Thyroid gland (tissue), 4 donors: ENCODE results near the gene ANKRD26. TPM values are rescaled to one million over a fixed set of nuclear protein-coding genes. Genes with fewer than 3 reads are reported as not detected.

Experiments used
- DNase-seq, 2 donors: peaks; one replicate each; pipeline ENCODE4 v3.0.0-alpha.2; 2019
- H3K27ac ChIP-seq, 3 donors: fragments of 200-600 bp; sonication (generic); 1 replicate in 2 of 3; 2 replicates in 1 of 3; pipeline ENCODE4 v1.5.1; 2016 to 2019; ENCODE audit warnings: mild to moderate bottlenecking in 1 of 3, moderate library complexity in 1 of 3
- H3K27me3 ChIP-seq: fragments of 200-600 bp; sonication (generic); one replicate; pipeline ENCODE4 v1.5.1; 2019
- H3K36me3 ChIP-seq, 2 donors: fragments of 200-600 bp; sonication (generic); one replicate each; pipeline ENCODE4 v1.5.1; 2016 to 2019
- H3K4me1 ChIP-seq, 2 donors: fragments of 200-600 bp; sonication (generic); one replicate each; pipeline ENCODE4 v1.5.1; 2017 to 2019
- H3K4me3 ChIP-seq, 3 donors: fragments of 200-600 bp; sonication (generic); replicated peaks in 1 of 3; 1 replicate in 2 of 3; 2 replicates in 1 of 3; pipeline ENCODE4 v1.5.1; 2016; ENCODE audit warnings: mild to moderate bottlenecking in 1 of 3
- H3K9me3 ChIP-seq: fragments of 200-600 bp; sonication (generic); one replicate; pipeline ENCODE4 v1.5.1; 2017
- POLR2A ChIP-seq, 2 donors: fragments of 450-650 bp; IDR thresholded peaks; one replicate each; pipeline ENCODE4 v1.6.1; 2017; ENCODE audit warnings: antibody characterized with exemption in 2 of 2, mild to moderate bottlenecking in 2 of 2, moderate library complexity in 1 of 2
- WGBS, 2 donors: methylation state at CpG; one replicate each; pipeline ENCODE4 v1.1.5; 2017; 5-methylcytosine and 5-hydroxymethylcytosine counted together
- intact Hi-C: fragments of 100-400 bp; cut with DNase I; formaldehyde crosslinking; loops from one replicate; pipeline ENCODE4 v1.15.1; 2023
- total RNA-seq, 4 donors: library from RNA; depleted of rRNA; stranded (reverse); fragments of >200 nt; gene quantifications; one replicate each; pipeline ENCODE4 v1.2.3, GENCODE V29; 2016
- TF ChIP-seq, protein P1 (sequence below), 6 experiments: fragments of 200-600 bp in 3 of 6; fragments of 450-650 bp in 3 of 6; sonication (generic) in 3 of 6; IDR thresholded peaks; one replicate each; pipeline ENCODE4 v1.5.1; 2016 to 2019; ENCODE audit warnings: antibody characterized with exemption in 6 of 6, mild to moderate bottlenecking in 2 of 6, inconsistent platforms in 1 of 6, moderate library complexity in 1 of 6

The ANKRD26 gene
- total RNA-seq, 4 donors from 2014 or later, result 13.1 to 18.9 (median 14.5) TPM

DNA sequence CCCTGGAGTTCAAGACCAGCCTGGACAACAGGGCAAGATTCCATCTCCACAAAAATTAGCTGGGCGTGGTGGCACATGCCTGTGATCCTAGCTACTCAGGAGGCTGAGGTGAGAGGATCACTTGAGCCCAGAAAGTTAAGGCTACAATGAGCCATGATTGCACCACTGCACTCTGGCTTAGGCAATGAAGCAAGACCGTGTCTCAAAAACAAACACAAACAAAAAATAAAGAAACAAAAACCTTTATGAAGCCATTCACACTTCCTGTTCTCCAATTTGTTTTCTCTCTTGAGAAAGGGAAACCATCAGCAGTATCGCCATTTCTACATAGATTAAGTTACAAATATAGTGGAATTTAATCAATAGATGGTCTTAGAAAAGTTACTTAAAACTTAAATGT lies 34.1 kb upstream of the ANKRD26 start:
- no peaks in the 10 kb centered on the region for H3K9me3 ChIP-seq
- TF ChIP-seq, protein P1, sequence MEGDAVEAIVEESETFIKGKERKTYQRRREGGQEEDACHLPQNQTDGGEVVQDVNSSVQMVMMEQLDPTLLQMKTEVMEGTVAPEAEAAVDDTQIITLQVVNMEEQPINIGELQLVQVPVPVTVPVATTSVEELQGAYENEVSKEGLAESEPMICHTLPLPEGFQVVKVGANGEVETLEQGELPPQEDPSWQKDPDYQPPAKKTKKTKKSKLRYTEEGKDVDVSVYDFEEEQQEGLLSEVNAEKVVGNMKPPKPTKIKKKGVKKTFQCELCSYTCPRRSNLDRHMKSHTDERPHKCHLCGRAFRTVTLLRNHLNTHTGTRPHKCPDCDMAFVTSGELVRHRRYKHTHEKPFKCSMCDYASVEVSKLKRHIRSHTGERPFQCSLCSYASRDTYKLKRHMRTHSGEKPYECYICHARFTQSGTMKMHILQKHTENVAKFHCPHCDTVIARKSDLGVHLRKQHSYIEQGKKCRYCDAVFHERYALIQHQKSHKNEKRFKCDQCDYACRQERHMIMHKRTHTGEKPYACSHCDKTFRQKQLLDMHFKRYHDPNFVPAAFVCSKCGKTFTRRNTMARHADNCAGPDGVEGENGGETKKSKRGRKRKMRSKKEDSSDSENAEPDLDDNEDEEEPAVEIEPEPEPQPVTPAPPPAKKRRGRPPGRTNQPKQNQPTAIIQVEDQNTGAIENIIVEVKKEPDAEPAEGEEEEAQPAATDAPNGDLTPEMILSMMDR (IDR thresholded peaks at IDR 0.05), result no peak
- no peak for TF ChIP-seq POLR2A (IDR thresholded peaks at IDR 0.05)
- intact Hi-C loops, result no loop called here
- 90 to 93% methylated on average over 3 of the region's 3 CpGs for WGBS, 2 donors
- H3K27me3 ChIP-seq, result no peaks in the 10 kb centered on the region
- H3K4me1 ChIP-seq, result no peaks in the 10 kb centered on the region
- DNase-seq, result no peak
- no peak overlapping the region for H3K4me3 ChIP-seq
- H3K36me3 ChIP-seq, result peaks cover 33 to 47% of the 10 kb centered on the region in 2 donors
- H3K27ac ChIP-seq, result no peak overlapping the region

- no peaks in the 10 kb centered on the region for H3K9me3 ChIP-seq
- no peaks in the 10 kb centered on the region for H3K27me3 ChIP-seq
- peaks cover 17 to 32% of the 10 kb centered on the region in 2 donors for H3K36me3 ChIP-seq
- intact Hi-C loops, result no loop called here
- TF ChIP-seq POLR2A (IDR thresholded peaks at IDR 0.05), result no peak
- TF ChIP-seq, protein P1 (IDR thresholded peaks at IDR 0.05), result no peak
- H3K4me1 ChIP-seq, result no peaks in the 10 kb centered on the region
- no peak for DNase-seq
- 96 to 99% methylated on average over 3 of the region's 3 CpGs for WGBS, 2 donors
- no peak overlapping the region for H3K27ac ChIP-seq
- H3K4me3 ChIP-seq, result no peak overlapping the region
Measured at GRCh38 chr10:27108165-27108564, 7.9 kb upstream of the ANKRD26 start.

GRCh38 chr10:27104919-27105318 lies 4.6 kb upstream of the ANKRD26 start:
- H3K36me3 ChIP-seq, result peaks cover 0 to 3% of the 10 kb centered on the region in 2 donors
- peaks cover 0 to 5% of the 10 kb centered on the region in 2 donors for H3K4me1 ChIP-seq
- DNase-seq, result no peak
- intact Hi-C loops, result no loop called here
- H3K27ac ChIP-seq, result no peak overlapping the region
- H3K27me3 ChIP-seq, result no peaks in the 10 kb centered on the region
- 84 to 86% methylated on average over 5 of the region's 5 CpGs for WGBS, 2 donors
- H3K9me3 ChIP-seq, result no peaks in the 10 kb centered on the region
- TF ChIP-seq, protein P1 (IDR thresholded peaks at IDR 0.05), result no peak
- no peak for TF ChIP-seq POLR2A (IDR thresholded peaks at IDR 0.05)
- H3K4me3 ChIP-seq, result no peak overlapping the region

DNA sequence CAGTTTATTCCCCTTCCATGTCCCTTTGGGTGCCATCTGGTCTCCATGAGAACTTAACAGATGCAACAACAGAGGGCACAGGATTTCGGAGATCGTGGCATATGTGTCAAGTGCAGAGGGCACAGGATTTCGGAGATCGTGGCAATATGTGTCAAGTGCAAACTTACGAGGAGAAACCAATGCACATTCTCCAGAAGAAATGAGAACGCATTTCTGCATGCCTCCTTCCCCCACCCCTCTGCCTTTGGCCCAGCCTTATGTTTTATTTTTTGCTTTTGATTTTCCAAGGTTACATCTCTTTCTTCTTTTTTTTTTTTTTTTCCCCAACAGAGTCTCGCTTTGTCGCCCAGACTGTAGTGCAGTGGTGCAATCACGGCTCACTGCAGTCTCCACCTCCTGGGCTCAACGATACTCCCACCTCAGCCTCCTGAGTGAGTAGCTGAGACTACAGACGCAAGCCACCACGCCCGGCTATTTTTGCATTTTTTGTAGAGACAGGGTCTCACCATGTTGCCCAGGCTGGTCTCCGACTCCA lies 586 bp upstream of the ANKRD26 start:
- Histone ChIP-seq H3K4me1 (peaks cover 4 to 5% of the 10 kb centered on the region in 2 donors), H3K27me3 (no peaks in the 10 kb centered on the region), H3K27ac (peak overlapping the region; percentile 62 to 89 (median 79)), H3K4me3 (peak overlapping the region; percentile 34 to 74 (median 57)), H3K9me3 (no peaks in the 10 kb centered on the region), H3K36me3 (no peaks in the 10 kb centered on the region)
- WGBS, 2 donors, result 33 to 37% methylated on average over 14 of the region's 14 CpGs
- DNase-seq, result no peak
- no peak for TF ChIP-seq POLR2A (IDR thresholded peaks at IDR 0.05)
- TF ChIP-seq, protein P1 (IDR thresholded peaks at IDR 0.05), result no peak
- intact Hi-C loops, result no loop called here

DNA sequence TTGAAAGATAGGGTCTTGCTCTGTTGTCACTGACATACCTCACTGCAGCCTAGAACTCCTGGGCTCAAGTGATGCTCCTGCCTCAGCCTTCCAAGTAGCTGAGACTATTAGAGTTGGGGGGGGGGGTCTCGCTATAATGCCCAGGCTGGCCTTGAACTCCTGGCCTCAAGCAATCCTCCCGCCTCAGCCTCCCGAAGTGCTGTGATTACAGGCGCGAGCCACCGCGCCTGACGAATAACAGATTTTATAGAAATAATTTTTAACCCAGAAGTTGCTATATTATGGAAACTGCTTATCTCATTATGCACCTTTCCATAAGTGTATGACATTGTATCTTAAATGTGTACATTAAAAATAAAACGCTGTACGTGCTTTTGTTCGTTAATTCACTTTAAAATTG lies 846 bp downstream of the ANKRD26 start:
- intact Hi-C loops, result no loop called here
- Histone ChIP-seq H3K27me3 (no peaks in the 10 kb centered on the region), H3K4me3 (peak overlapping the region; percentile 24 to 74 (median 57)), H3K27ac (peak overlapping the region in 2 of 3 donors; percentile 79 to 89), H3K36me3 (no peaks in the 10 kb centered on the region), H3K4me1 (peaks cover 4 to 5% of the 10 kb centered on the region in 2 donors), H3K9me3 (no peaks in the 10 kb centered on the region)
- TF ChIP-seq, protein P1 (IDR thresholded peaks at IDR 0.05), result no peak
- TF ChIP-seq POLR2A (IDR thresholded peaks at IDR 0.05), result no peak
- DNase-seq, result no peak
- 49 to 62% methylated on average over 11 of the region's 11 CpGs for WGBS, 2 donors
